Activated naive CD8-positive, alpha-beta T cell treated with anti-CD3 and anti-CD28 coated beads, Interleukin-2, amount 10 ng/mL, durations not matched to agents 7 days and 5 days (primary cell): Measurements from ENCODE around the gene SKA1. TPM values are rescaled to one million over a fixed set of nuclear protein-coding genes. Genes with fewer than 3 reads are reported as not detected.

Experiments used
- ATAC-seq: fragments of 150-1000 bp; cut with Tn5 transposase; one replicate; pipeline ENCODE4 v1.10.0; 2021; ENCODE audit warnings: low read depth, moderate library complexity
- POLR2A ChIA-PET: fragments of 350-600 bp; sonication (Branson Sonifier 250); formaldehyde crosslinking; loops from one replicate; lab custom pipeline; 2021; ENCODE audit warnings: antibody characterized with exemption; lab: Charles Lee
- DNase-seq: peaks from one replicate; pipeline ENCODE4 v3.0.0; 2021
- H3K27ac Mint-ChIP-seq: one replicate; pipeline ENCODE4 v1.8.0; 2022; ENCODE audit warnings: mild to moderate bottlenecking, mixed read lengths
- H3K27me3 Mint-ChIP-seq: one replicate; pipeline ENCODE4 v1.8.0; 2022; ENCODE audit warnings: mild to moderate bottlenecking, moderate library complexity, mixed read lengths
- H3K36me3 Mint-ChIP-seq: one replicate; pipeline ENCODE4 v1.8.0; 2021; ENCODE audit warnings: mild to moderate bottlenecking, mixed read lengths
- H3K4me1 Mint-ChIP-seq: one replicate; pipeline ENCODE4 v1.8.0; 2021; ENCODE audit warnings: mixed read lengths
- H3K4me3 Mint-ChIP-seq: one replicate; pipeline ENCODE4 v1.8.0; 2022; ENCODE audit warnings: mild to moderate bottlenecking, moderate library complexity, mixed read lengths
- H3K9me3 Mint-ChIP-seq: one replicate; pipeline ENCODE4 v1.8.0; 2021; ENCODE audit warnings: mixed read lengths
- total RNA-seq, 2 experiments: library from RNA; stranded (reverse); gene quantifications; one replicate each; pipeline ENCODE4 v1.2.3, GENCODE V29; 2021

SKA1 gene
- 10 to 100 TPM; 25.6 to 27.8 TPM for total RNA-seq

- Mint-ChIP-seq H3K4me3 (peak within 1 kb of the TSS; percentile 93), H3K27ac (peak within 1 kb of the TSS; percentile 86), H3K27me3 (peaks cover 3% of the 10 kb centered on the region), H3K9me3 (peaks cover 4% of the 10 kb centered on the region), H3K4me1 (peaks cover 22% of the 10 kb centered on the region), H3K36me3 (peaks cover 10% of the 10 kb centered on the region)
- POLR2A ChIA-PET: interaction anchor here (0.5 to 1.6 kb wide), 9 partner anchors 10 to 881 kb away, joined by 3 to 9 read pairs (median 3); partner anchors contain the start of genes CFAP53, MBD1 and SMAD4
- peak; percentile 98 for ATAC-seq
- DNase-seq: peak; percentile 91
Measured at GRCh38 chr18:50374753-50375391, at the start of gene SKA1. SKA1 (plus strand) TSS chr18:50375046; CDS start chr18:50375831, 785 bp downstream.

GRCh38 chr18:50327983-50328382, 46.9 kb upstream of the SKA1 start:
- no peak for DNase-seq
- POLR2A ChIA-PET: no interaction called here

GRCh38 chr18:50330176-50330575, 44.7 kb upstream of the SKA1 start:
- POLR2A ChIA-PET: no interaction called here
- Mint-ChIP-seq H3K4me3 (no peak overlapping the region), H3K36me3 (no peaks in the 10 kb centered on the region), H3K4me1 (no peaks in the 10 kb centered on the region), H3K9me3 (no peaks in the 10 kb centered on the region), H3K27me3 (peaks cover 16% of the 10 kb centered on the region), H3K27ac (no peak overlapping the region)
- ATAC-seq (no peak), DNase-seq (no peak)

More at GRCh38 chr18:50327983-50328382, 46.9 kb upstream of the SKA1 start:
- H3K27me3 Mint-ChIP-seq: peaks cover 16% of the 10 kb centered on the region
- no peak overlapping the region for H3K27ac Mint-ChIP-seq
- no peaks in the 10 kb centered on the region for H3K36me3 Mint-ChIP-seq
- H3K4me3 Mint-ChIP-seq: no peak overlapping the region
- no peaks in the 10 kb centered on the region for H3K9me3 Mint-ChIP-seq
- no peaks in the 10 kb centered on the region for H3K4me1 Mint-ChIP-seq
- no peak for ATAC-seq

GRCh38 chr18:50331691-50332090, 43.2 kb upstream of the SKA1 start:
- DNase-seq (no peak), ATAC-seq (no peak)
- Mint-ChIP-seq H3K4me1 (no peaks in the 10 kb centered on the region), H3K36me3 (no peaks in the 10 kb centered on the region), H3K9me3 (no peaks in the 10 kb centered on the region), H3K27ac (no peak overlapping the region), H3K4me3 (no peak overlapping the region), H3K27me3 (peaks cover 10% of the 10 kb centered on the region)
- POLR2A ChIA-PET: no interaction called here

GRCh38 chr18:50334546-50335152, 40.2 kb upstream of the SKA1 start:
- Mint-ChIP-seq H3K27ac (no peak overlapping the region), H3K27me3 (peaks cover 2% of the 10 kb centered on the region), H3K4me3 (no peak overlapping the region), H3K9me3 (no peaks in the 10 kb centered on the region), H3K36me3 (no peaks in the 10 kb centered on the region), H3K4me1 (no peaks in the 10 kb centered on the region)
- DNase-seq (no peak), ATAC-seq (no peak)
- POLR2A ChIA-PET: no interaction called here

GRCh38 chr18:50338122-50338521, 36.7 kb upstream of the SKA1 start:
- Mint-ChIP-seq H3K27me3 (no peaks in the 10 kb centered on the region), H3K36me3 (no peaks in the 10 kb centered on the region), H3K4me3 (no peak overlapping the region), H3K27ac (no peak overlapping the region), H3K4me1 (no peaks in the 10 kb centered on the region), H3K9me3 (no peaks in the 10 kb centered on the region)
- POLR2A ChIA-PET: no interaction called here
- no peak for DNase-seq
- ATAC-seq: no peak

- H3K9me3 Mint-ChIP-seq: no peaks in the 10 kb centered on the region
- no peak overlapping the region for H3K27ac Mint-ChIP-seq
- POLR2A ChIA-PET: no interaction called here
Measured at GRCh38 chr18:50338715-50339114, 36.1 kb upstream of the SKA1 start.

GRCh38 chr18:50340078-50340477, 34.8 kb upstream of the SKA1 start:
- DNase-seq: no peak

More at GRCh38 chr18:50338715-50339114, 36.1 kb upstream of the SKA1 start:
- Mint-ChIP-seq H3K4me3 (no peak overlapping the region), H3K27me3 (no peaks in the 10 kb centered on the region), H3K36me3 (no peaks in the 10 kb centered on the region), H3K4me1 (no peaks in the 10 kb centered on the region)
- DNase-seq: no peak
- no peak for ATAC-seq

GRCh38 chr18:50341443-50341842, 33.4 kb upstream of the SKA1 start:
- DNase-seq (no peak), ATAC-seq (no peak)
- Mint-ChIP-seq H3K27me3 (no peaks in the 10 kb centered on the region), H3K4me3 (no peak overlapping the region), H3K36me3 (no peaks in the 10 kb centered on the region), H3K27ac (no peak overlapping the region), H3K9me3 (no peaks in the 10 kb centered on the region), H3K4me1 (no peaks in the 10 kb centered on the region)
- POLR2A ChIA-PET: no interaction called here

More at GRCh38 chr18:50340078-50340477, 34.8 kb upstream of the SKA1 start:
- no peak for ATAC-seq
- Mint-ChIP-seq H3K4me1 (no peaks in the 10 kb centered on the region), H3K27me3 (no peaks in the 10 kb centered on the region), H3K9me3 (no peaks in the 10 kb centered on the region), H3K36me3 (no peaks in the 10 kb centered on the region), H3K27ac (no peak overlapping the region), H3K4me3 (no peak overlapping the region)
- POLR2A ChIA-PET: no interaction called here

- H3K27me3 Mint-ChIP-seq: peaks cover 14% of the 10 kb centered on the region
- H3K9me3 Mint-ChIP-seq: peaks cover 1% of the 10 kb centered on the region
- DNase-seq: no peak
- H3K27ac Mint-ChIP-seq: peak overlapping the region; percentile 47
- POLR2A ChIA-PET: no interaction called here
- no peaks in the 10 kb centered on the region for H3K4me1 Mint-ChIP-seq
- no peak for ATAC-seq
- H3K36me3 Mint-ChIP-seq: no peaks in the 10 kb centered on the region
- H3K4me3 Mint-ChIP-seq: no peak overlapping the region
Measured at GRCh38 chr18:50350699-50351098, 24.1 kb upstream of the SKA1 start.

GRCh38 chr18:50356036-50356945, 18.6 kb upstream of the SKA1 start:
- POLR2A ChIA-PET: interaction anchor here (0.7 to 1.9 kb wide), 3 partner anchors 50 to 102 kb away, joined by 3 to 10 read pairs (median 4); partner anchors contain the start of gene MBD1
- Mint-ChIP-seq H3K36me3 (no peaks in the 10 kb centered on the region), H3K4me1 (peaks cover 7% of the 10 kb centered on the region), H3K27ac (no peak overlapping the region), H3K9me3 (no peaks in the 10 kb centered on the region), H3K4me3 (peak overlapping the region; percentile 5), H3K27me3 (peaks cover 13% of the 10 kb centered on the region)
- ATAC-seq (no peak), DNase-seq (no peak)

- no peak overlapping the region for H3K4me3 Mint-ChIP-seq
- no peak for DNase-seq
Measured at GRCh38 chr18:50358844-50359243, 16.0 kb upstream of the SKA1 start.

GRCh38 chr18:50359806-50360205, 15.0 kb upstream of the SKA1 start:
- peaks cover 24% of the 10 kb centered on the region for H3K27me3 Mint-ChIP-seq
- ATAC-seq: no peak
- no peak for DNase-seq
- H3K4me1 Mint-ChIP-seq: peaks cover 7% of the 10 kb centered on the region
- H3K27ac Mint-ChIP-seq: no peak overlapping the region
- POLR2A ChIA-PET: no interaction called here
- no peaks in the 10 kb centered on the region for H3K36me3 Mint-ChIP-seq
- no peaks in the 10 kb centered on the region for H3K9me3 Mint-ChIP-seq
- no peak overlapping the region for H3K4me3 Mint-ChIP-seq

More at GRCh38 chr18:50358844-50359243, 16.0 kb upstream of the SKA1 start:
- H3K4me1 Mint-ChIP-seq: peaks cover 7% of the 10 kb centered on the region
- ATAC-seq: no peak
- H3K27ac Mint-ChIP-seq: no peak overlapping the region
- POLR2A ChIA-PET: interaction anchor here (1.1 kb wide), 1 partner anchor 77 kb away, joined by 3 read pairs; the partner anchor contains the start of gene MBD1
- no peaks in the 10 kb centered on the region for H3K9me3 Mint-ChIP-seq
- peaks cover 18% of the 10 kb centered on the region for H3K27me3 Mint-ChIP-seq
- no peaks in the 10 kb centered on the region for H3K36me3 Mint-ChIP-seq
